Measurements from ENCODE around the gene C2CD3.
"Not testable (repeated sequence)": the region's sequence is repeated elsewhere in the genome, so short reads cannot be mapped to it uniquely, and the experiment has no call there.

Gene C2CD3

DNA sequence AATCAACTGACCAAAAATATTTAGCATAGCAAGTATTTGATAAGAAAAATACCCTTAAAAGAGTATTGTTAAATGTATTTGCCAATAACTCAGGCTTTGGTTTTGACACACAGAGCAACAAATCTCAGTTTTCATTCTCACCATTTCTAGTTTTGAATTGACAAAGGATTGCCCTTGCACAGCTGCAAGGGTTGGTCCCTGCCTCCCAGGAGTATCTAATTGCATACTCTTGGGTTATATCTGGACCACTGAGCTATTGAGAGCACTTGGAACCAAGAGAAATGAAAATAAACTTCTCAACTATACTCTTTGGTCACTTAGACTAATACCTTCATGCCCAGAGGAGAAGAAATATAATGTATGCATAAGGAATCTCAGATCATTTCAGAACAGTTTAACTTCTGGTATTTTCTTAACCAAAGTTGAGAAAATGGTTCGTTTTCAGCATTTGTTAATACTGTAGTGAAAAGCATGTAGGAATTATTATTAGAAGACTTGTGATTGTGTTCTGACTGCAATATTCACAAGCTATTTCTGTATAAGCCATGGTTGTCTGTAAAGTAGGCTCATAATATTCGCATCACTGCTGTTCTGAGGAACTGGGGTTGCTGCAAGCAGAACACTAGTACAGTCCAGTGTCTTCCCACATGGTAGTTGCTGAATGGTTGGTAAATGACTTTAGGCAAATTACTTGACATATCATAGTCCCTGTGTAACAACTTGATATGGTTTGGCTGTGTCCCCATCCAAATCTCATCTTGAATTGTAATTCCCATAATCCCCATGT, 7.9 kb downstream of the C2CD3 start:
- no peak for DNase-seq

GRCh38 chr11:74159642-74160041, 11.2 kb downstream of the C2CD3 start:
- DNase-seq: no peak

DNA sequence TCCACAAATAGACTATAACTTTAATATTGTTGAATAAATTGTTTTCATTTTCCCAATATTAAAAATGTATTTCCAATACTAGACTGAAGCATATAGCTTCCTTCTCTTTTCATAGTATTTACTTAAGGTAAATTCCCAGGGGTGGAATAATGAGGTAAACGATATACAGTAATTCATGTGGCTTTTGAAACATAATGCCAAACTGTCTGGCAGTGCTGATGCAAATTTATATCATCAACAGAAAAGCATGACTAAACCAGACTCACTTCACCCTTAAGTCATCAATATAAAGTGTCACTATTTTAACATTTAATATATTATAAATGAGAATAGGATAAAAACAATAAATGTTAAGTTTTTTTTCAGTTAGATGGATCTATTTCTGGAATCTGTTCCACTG, 13.6 kb downstream of the C2CD3 start:
- no peak for DNase-seq

DNA sequence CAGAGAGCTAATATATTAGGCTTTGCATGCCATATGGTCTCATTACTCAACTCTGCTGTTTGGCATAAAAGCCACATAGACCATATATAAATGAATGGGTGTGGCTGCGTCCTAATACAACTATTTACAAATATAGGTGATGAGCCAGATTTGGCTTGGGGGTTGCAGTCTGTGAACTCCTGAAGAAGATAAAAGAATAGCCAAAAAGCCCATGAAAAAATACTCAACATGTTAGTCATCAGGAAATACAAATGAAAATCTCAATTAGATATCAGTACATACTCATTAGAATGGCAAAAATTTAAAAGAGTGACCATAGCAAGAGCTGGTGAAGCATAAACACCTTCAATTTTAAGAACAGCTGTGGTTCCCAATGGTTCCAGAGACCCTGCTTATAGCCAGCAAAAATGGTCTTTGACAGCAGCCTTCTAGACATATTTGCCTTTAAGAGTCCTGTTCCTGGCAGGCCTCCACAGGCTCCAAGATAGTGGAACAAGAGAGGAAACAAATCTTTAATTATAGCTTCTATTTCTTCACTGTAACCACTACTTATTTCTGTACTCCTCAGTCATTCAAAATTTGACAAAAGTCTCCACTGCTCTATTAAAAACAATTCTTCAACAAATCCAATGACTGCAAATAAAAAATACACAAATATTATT, 16.1 kb downstream of the C2CD3 start:
- DNase-seq: no peak

- no peak for DNase-seq
These were observed 17.6 kb downstream of the C2CD3 start for GRCh38 chr11:74153224-74153623.

GRCh38 chr11:74147199-74147929, 23.4 kb downstream of the C2CD3 start:
- DNase-seq: no peak

DNA sequence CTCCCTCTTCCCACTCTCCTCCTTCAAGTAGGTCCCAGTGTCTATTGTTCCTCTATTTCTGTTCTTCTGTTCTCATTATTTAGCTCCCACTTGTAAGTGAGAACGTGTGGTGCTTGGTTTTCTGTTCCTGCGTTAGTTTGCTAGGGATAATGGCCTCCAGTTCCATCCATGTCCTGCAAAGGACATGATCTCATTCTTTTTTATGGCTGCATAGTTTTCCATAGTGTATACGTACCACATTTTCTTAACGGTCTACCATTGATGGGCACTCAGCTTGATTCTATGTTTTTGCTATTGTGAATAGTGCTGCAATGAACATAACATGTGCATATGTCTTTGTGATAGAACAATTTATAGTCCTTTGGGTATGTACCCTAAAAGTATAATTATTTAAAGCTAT, 26.2 kb downstream of the C2CD3 start:
- DNase-seq: no peak

DNA sequence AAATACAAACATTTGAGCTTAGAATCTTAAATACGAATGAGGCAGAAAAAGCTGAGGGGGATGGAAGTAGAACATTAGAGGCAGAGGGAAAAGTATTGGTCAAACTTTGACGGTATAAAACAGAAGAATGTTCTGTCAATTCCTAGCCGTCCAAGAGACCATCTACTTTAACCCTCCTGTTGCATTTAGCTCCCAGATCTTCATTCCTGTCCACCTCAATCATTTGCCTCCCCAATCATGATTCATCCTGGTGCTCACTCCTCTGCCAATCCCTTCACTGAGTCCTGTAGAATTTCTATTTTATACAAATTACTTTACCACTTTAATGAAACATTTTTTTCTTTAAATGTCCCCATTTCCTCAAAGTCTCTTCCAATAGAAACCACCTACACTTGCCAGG, 28.2 kb downstream of the C2CD3 start:
- no peak for DNase-seq

GRCh38 chr11:74141908-74142307, 28.9 kb downstream of the C2CD3 start:
- no peak for DNase-seq

DNA sequence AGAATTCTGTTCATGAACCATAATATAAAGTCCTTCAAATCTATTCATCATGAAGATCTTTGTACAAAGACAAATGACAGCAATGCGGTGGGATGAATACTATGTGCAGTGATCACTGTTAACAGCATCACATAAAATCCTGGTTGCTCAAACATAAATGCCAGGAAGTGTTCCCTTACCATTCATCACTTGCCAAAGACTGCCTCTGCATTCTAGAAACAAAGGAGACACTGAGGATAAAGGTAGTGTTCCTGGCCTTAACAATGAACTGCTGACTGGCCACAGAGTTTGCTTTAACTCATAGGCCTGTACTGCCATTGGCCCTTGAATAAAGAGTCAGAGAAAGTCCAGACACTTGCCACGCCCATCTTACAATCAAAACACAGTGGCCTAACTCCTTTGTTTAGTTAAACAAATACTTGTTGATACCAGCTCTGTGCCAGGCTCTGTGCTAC, 29.5 kb downstream of the C2CD3 start:
- DNase-seq: no peak

DNA sequence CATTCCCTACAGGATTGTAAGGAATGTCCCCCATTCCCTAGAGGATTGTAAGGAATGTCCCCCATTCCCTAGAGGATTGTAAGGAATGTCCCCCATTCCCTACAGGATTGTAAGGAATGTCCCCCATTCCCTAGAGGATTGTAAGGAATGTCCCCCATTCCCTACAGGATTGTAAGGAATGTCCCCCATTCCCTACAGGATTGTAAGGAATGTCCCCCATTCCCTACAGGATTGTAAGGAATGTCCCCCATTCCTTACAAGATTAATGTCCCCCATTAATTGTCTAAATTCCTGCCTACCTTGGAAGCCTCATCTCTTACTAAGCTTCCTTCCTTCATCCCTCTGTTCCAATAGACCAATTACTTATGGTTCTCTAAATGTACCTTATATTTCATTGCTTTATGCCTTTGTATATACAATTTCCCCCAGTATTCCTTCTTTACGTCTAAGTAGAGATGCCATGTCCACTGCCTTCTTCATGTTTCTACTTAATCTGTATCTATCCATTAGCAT, 30.8 kb downstream of the C2CD3 start:
- DNase-seq: not testable (repeated sequence)

GRCh38 chr11:74139151-74139918, 31.5 kb downstream of the C2CD3 start:
- no peak for DNase-seq

GRCh38 chr11:74138572-74138971, 32.2 kb downstream of the C2CD3 start:
- no peak for DNase-seq

DNA sequence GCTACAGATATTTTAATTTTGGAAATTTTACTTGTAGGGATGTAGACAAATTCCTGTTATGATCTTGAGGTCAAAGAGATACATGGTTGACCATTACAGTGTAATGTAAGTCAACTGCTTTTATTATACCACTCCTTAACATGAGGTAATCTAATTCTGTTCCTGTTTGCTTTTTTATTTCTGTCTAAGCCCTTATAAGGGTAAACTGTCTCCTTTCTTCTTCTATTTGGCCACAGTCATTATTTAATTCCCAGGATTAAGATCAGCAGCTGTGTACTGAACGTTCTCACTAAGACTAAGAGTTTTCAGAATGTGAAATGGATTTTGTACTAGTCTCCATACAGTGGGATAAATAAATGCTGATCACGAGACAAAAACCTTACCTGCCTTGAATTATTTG, 32.8 kb downstream of the C2CD3 start:
- DNase-seq: no peak

DNA sequence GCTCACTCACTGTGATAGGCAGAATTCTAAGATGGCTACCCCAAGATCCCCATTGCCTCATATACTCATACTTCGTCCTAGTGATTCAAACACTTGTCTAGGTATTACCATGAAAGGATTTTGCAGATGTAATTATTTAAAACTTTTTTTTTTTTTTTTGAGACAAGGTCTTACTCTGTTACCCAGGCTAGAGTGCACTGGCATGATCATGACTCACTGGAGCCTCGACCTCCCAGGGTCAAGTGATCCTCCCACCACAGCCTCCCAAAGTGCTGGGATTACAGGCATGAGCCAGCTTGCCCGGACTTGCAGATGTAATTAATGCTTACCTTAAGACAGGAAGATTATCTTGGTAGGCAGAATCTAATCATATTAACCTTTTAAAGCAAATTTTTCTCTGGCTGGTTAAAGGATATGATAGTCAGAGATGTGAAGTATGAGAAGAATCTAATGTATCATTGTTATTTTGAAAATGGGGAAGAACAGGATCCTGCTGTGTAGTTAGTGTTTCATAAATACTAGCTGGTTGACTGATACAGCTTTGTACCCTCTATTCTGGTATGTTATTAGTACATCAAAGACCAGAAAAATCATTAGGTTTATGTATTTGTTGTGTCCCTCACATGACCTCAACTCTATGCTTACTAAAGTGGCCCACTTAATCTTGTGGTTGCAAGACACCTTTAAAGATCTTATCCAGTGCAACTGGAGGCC, 35.5 kb downstream of the C2CD3 start:
- no peak for DNase-seq

DNA sequence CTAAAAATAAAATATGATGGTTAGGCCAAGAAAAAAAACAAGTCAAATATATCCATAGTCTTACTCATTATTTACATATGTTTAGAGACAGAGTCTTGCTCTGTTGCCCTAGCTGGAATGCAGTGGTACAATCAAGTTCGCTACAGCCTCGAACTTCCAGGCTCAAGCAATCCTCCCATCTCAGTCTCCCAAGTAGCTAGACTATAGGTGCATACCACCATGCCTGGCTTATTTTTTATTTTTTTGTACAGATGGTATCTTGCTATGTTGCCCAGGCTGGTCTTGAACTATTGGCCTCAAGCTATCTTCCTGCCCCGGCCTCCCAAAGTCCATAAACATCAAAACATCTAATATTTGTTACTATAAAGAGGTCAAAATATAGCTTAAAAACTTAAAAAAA, 36.1 kb downstream of the C2CD3 start:
- no peak for DNase-seq

DNA sequence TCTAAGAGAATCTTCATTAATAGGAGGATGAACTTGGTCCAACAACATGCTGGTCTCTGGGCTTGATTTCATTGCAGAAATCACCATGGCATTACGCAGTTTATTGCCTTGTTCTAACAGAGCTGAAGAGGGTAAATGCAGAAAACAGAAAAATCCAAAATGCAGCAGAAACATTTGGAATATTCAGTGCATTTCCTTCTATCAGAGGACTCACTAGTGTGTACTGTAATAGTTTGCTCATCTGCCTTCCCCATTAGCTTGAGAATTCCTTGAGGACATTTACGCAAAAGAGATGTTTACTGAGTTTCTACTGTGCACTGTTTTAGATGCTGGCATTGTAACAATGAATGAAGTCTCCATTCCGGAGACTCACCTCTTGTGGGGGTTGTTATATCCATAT, 37.4 kb downstream of the C2CD3 start:
- no peak for DNase-seq

- no peak for DNase-seq
These were observed 38.0 kb downstream of the C2CD3 start for GRCh38 chr11:74132833-74133232.

GRCh38 chr11:74129121-74129520, 41.7 kb downstream of the C2CD3 start:
- DNase-seq: not testable (repeated sequence)

DNA sequence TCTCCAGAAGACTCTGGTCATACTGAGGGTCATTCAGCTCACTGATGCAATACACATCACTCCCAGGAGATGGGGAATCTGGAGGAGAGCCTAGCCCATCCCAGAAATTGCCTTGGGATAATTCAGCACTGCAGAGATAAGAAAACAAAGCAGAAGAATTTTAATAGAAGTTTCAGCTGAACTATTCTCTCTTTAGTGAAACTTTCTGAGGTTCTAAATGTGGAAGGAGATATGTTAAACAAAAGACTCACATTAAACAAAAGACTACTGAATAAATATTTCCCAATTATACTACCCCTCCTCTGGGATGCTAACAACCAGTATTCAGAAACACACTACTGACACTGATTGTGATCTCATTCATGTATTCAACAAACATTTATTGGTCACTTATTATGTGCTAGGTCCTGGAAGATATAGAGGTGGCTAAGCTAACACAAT, 47.8 kb downstream of the C2CD3 start:
- DNase-seq: no peak

GRCh38 chr11:74121804-74122203, 49.0 kb downstream of the C2CD3 start:
- no peak for DNase-seq
